K562 (cell line): Measurements from ENCODE around the gene USP31. TPM values are rescaled to one million over a fixed set of nuclear protein-coding genes. Genes with fewer than 3 reads are reported as not detected.
A peak's percentile ranks its signal among the peaks of the same experiment; 100 is the strongest.

Experiments used
- ARID3B ChIP-seq: fragments of 250-450 bp; sonication (Bioruptor Pico); IDR thresholded peaks from 2 replicates; pipeline ENCODE4 v1.4.0; 2020; ENCODE audit warnings: borderline replicate concordance
- CBX1 ChIP-seq: sonication (generic); IDR thresholded peaks from 2 replicates; pipeline ENCODE4 v1.6.1; 2016; ENCODE audit warnings: antibody characterized with exemption, low read depth, mild to moderate bottlenecking
- CSDE1 ChIP-seq, 2 experiments: fragments of 450-650 bp; IDR thresholded peaks; 2 replicates each; pipeline ENCODE4 v1.6.1; 2016; ENCODE audit warnings: mild to moderate bottlenecking in 1 of 2
- E2F6 ChIP-seq, 2 experiments: IDR thresholded peaks; 2 replicates each; pipeline ENCODE4 v1.6.1; 2011; ENCODE audit warnings: borderline replicate concordance in 1 of 2, control low read depth in 1 of 2, low read depth in 1 of 2, low read length in 1 of 2, mild to moderate bottlenecking in 1 of 2, mixed read lengths in 1 of 2, moderate library complexity in 1 of 2; ENCODE audit not compliant: insufficient read depth in 1 of 2, insufficient read length in 1 of 2, poor library complexity in 1 of 2, severe bottlenecking in 1 of 2; ENCODE audit errors: extremely low read depth in 1 of 2
- EGR1 ChIP-seq: fragments of 450-650 bp; conservative IDR thresholded peaks from 2 replicates; pipeline ENCODE4 v1.6.1; 2017; ENCODE audit warnings: mild to moderate bottlenecking
- ESRRB ChIP-seq: fragments of 250-450 bp; sonication (Bioruptor Pico); IDR thresholded peaks from 2 replicates; pipeline ENCODE4 v1.5.0; 2020; ENCODE audit warnings: mild to moderate bottlenecking, moderate library complexity, borderline replicate concordance
- HMBOX1 ChIP-seq: sonication (generic); IDR thresholded peaks from 2 replicates; pipeline ENCODE4 v1.6.1; 2016
- HMG20A ChIP-seq: fragments of 450-650 bp; formaldehyde crosslinking; conservative IDR thresholded peaks from 2 replicates; pipeline ENCODE4 v1.4.0; 2020; ENCODE audit warnings: mild to moderate bottlenecking, mixed read lengths
- HNRNPK ChIP-seq: fragments of 200-400 bp; formaldehyde crosslinking; IDR thresholded peaks from one replicate; pipeline ENCODE4 v1.6.1; 2018; ENCODE audit warnings: mild to moderate bottlenecking, low read depth, low read length; ENCODE audit not compliant: poor library complexity, severe bottlenecking
- LCOR ChIP-seq: sonication (generic); formaldehyde crosslinking; IDR thresholded peaks from 2 replicates; pipeline ENCODE4 v1.8.0; 2022; ENCODE audit warnings: mild to moderate bottlenecking, missing genetic modification reagents
- MLLT1 ChIP-seq, 2 experiments: fragments of 450-650 bp; IDR thresholded peaks; 2 replicates each; pipeline ENCODE4 v1.6.1; 2016
- NR3C1 ChIP-seq: sonication (generic); formaldehyde crosslinking; IDR thresholded peaks from 2 replicates; pipeline ENCODE4 v1.8.1; 2022; ENCODE audit warnings: missing genetic modification reagents
- OTX1 ChIP-seq: fragments of 450-650 bp; formaldehyde crosslinking; IDR thresholded peaks from 2 replicates; pipeline ENCODE4 v1.4.0; 2022; ENCODE audit warnings: mild to moderate bottlenecking
- PHF20 ChIP-seq: fragments of 450-650 bp; IDR thresholded peaks from 2 replicates; pipeline ENCODE4 v1.6.1; 2018; ENCODE audit not compliant: partially characterized antibody
- RB1 ChIP-seq: fragments of 450-650 bp; IDR thresholded peaks from 2 replicates; pipeline ENCODE4 v1.6.1; 2017; ENCODE audit warnings: low read depth, mild to moderate bottlenecking
- SMAD3 ChIP-seq: fragments of 450-650 bp; formaldehyde crosslinking; conservative IDR thresholded peaks from 2 replicates; pipeline ENCODE4 v1.4.0; 2020; ENCODE audit warnings: mild to moderate bottlenecking
- TEAD1 ChIP-seq, 2 experiments: fragments of 450-650 bp in 1 of 2; sonication (generic) in 1 of 2; formaldehyde crosslinking; IDR thresholded peaks; 2 replicates each; pipeline versions ENCODE4 v1.4.0 to v1.8.0; 2020 to 2022; ENCODE audit warnings: mild to moderate bottlenecking in 2 of 2, missing genetic modification reagents in 1 of 2
- THRB ChIP-seq: fragments of 450-650 bp; formaldehyde crosslinking; conservative IDR thresholded peaks from 2 replicates; pipeline ENCODE4 v1.4.0; 2022; ENCODE audit warnings: mild to moderate bottlenecking, missing genetic modification characterization
- ZNF445 ChIP-seq: fragments of 250-450 bp; sonication (Bioruptor Pico); IDR thresholded peaks from 2 replicates; pipeline ENCODE4 v1.4.0; 2020; ENCODE audit warnings: low read depth, mild to moderate bottlenecking, moderate library complexity
- ZNF589 ChIP-seq: fragments of 200-800 bp; sonication (Bioruptor generic); IDR thresholded peaks from 2 replicates; pipeline ENCODE4 v1.6.1; 2016; ENCODE audit warnings: low read depth, missing genetic modification characterization, missing compliant biosample characterization
- polyA plus RNA-seq, 8 experiments: library from polyadenylated mRNA; depleted of rRNA in 4 of 8; stranded (reverse) in 5 of 8; unstranded in 3 of 8; fragments of >200 nt; fragmentation: Nextera tagmentation in 2 of 8; fragmentation: Illumina TruSeq in 1 of 8; extraction: Ambion mirVana in 2 of 8; extraction: Trizol in 1 of 8; gene quantifications; 2 replicates each; pipeline versions ENCODE4 v1.2.1 to v1.2.3, GENCODE V29; 2011 to 2014; ENCODE audit warnings: inconsistent platforms in 1 of 8, missing spikeins in 1 of 8
- total RNA-seq, 7 experiments: library from RNA; depleted of rRNA in 6 of 7; stranded (reverse); fragments of >200 nt in 6 of 7; fragmentation: Illumina TruSeq in 2 of 7; extraction: Trizol in 2 of 7; gene quantifications; 2 replicates each; pipeline versions ENCODE4 v1.2.1 to v1.2.3, GENCODE V29; 2011 to 2021; ENCODE audit warnings: low replicate concordance in 1 of 7

USP31 gene
- total and polyA plus RNA-seq, 9 of the 15 experiments (the other 6 are each of a cell fraction or from before 2014, with no cell fraction given): 0.56 to 4.9 (median 2.9) TPM

GRCh38 chr16:23149267-23149992 lies at the start of gene USP31 (continued):
- TF ChIP-seq RB1 (peak; percentile 97), HNRNPK (no peak), SMAD3 (CRISPR knock-in tag) (peak; percentile 92), PHF20 (peak; percentile 70), CBX1 (no peak), ARID3B (CRISPR knock-in tag) (peak; percentile 62; the same call in 1 of the 2 replicates), HMG20A (CRISPR knock-in tag) (no peak), TEAD1 (CRISPR knock-in tag; IDR thresholded peaks at IDR 0.05) (peak in 1 of 2 experiments; percentile 83; a peak in 2 of 4 replicates), MLLT1 (IDR thresholded peaks at IDR 0.05) (no peak), E2F6 (IDR thresholded peaks at IDR 0.05; ENCODE audit: borderline replicate concordance in 1 of 2, extremely low read depth in 1 of 2, insufficient read depth in 1 of 2, insufficient read length in 1 of 2, low read depth in 1 of 2, low read length in 1 of 2, poor library complexity in 1 of 2, severe bottlenecking in 1 of 2) (peak in 1 of 2 experiments; percentile 80), NR3C1 (CRISPR knock-in tag) (no peak), ZNF445 (CRISPR knock-in tag) (no peak), LCOR (CRISPR knock-in tag) (no peak), ESRRB (CRISPR knock-in tag) (no peak), CSDE1 (IDR thresholded peaks at IDR 0.05) (peak in 1 of 2 experiments; percentile 98; a peak in 2 of 4 replicates), ZNF589 (peak; percentile 97), THRB (0 out of 2 replicates have a peak, but pooled peaks have one; percentile 38), EGR1 (peak; percentile 27; the same call in 1 of the 2 replicates), HMBOX1 (no peak), OTX1 (CRISPR knock-in tag) (no peak)
